K562 treated with DMSO at 1 percent for 12 hours (cell line): ENCODE results near the gene CCDC90B. TPM values are rescaled to one million over a fixed set of nuclear protein-coding genes. Genes with fewer than 3 reads are reported as not detected.

Source experiments
- total RNA-seq: library from RNA; unstranded; fragments of 300-600 nt; gene quantifications from 2 replicates; pipeline ENCODE4 v1.2.3, GENCODE V29; 2022; ENCODE audit not compliant: insufficient read depth

CCDC90B gene
- total RNA-seq = 26.8 and 39.1 TPM in 2 replicates

GRCh38 chr11:83285771-83286528 lies at the start of gene CCDC90B:
CCDC90B (minus strand) TSS chr11:83286367; CDS start chr11:83285972, 395 bp downstream.

Other genes with a start within 250 kb of the CCDC90B start
- gene RAB30, start 214.5 kb downstream of the CCDC90B start, total RNA-seq = 1.3 and 2.2 TPM in 2 replicates
- gene PCF11, start 129.2 kb downstream of the CCDC90B start, total RNA-seq = 14.9 and 41.9 TPM in 2 replicates
- 3.0 and 6.0 TPM in 2 replicates for gene ANKRD42, start 92.7 kb downstream of the CCDC90B start, total RNA-seq